Measurements from ENCODE around the gene TBXAS1.

- TF ChIP-seq POLR2AphosphoS5 (IDR thresholded peaks at IDR 0.05; ENCODE audit: borderline replicate concordance, low read depth, low read length) (no peak), EZH2 (IDR thresholded peaks at IDR 0.05) (no peak)
Measured at GRCh38 chr7:140047197-140047596, 218.1 kb downstream of the TBXAS1 start.

Data from SK-N-MC (cell line).